Osteocyte (in vitro differentiated cells): ENCODE data around the gene TROAP. TPM values are rescaled to one million over a fixed set of nuclear protein-coding genes. Genes with fewer than 3 reads are reported as not detected.
A peak's percentile ranks its signal among the peaks of the same experiment; 100 is the strongest.

Experiments used
- DNase-seq: peaks from one replicate; pipeline ENCODE4 v3.0.0; 2021; ENCODE audit warnings: mixed read lengths; ENCODE audit not compliant: unreplicated experiment; ENCODE audit errors: extremely low spot score
- H3K27ac Mint-ChIP-seq: one replicate; pipeline ENCODE4 v1.8.0; 2021; ENCODE audit warnings: mild to moderate bottlenecking, mixed read lengths; ENCODE audit not compliant: unreplicated experiment
- H3K27me3 Mint-ChIP-seq: one replicate; pipeline ENCODE4 v1.8.0; 2021; ENCODE audit warnings: mixed read lengths; ENCODE audit not compliant: unreplicated experiment
- H3K36me3 Mint-ChIP-seq: one replicate; pipeline ENCODE4 v1.8.0; 2021; ENCODE audit warnings: mixed read lengths; ENCODE audit not compliant: unreplicated experiment
- H3K4me1 Mint-ChIP-seq: one replicate; pipeline ENCODE4 v1.8.0; 2021; ENCODE audit warnings: mixed read lengths; ENCODE audit not compliant: unreplicated experiment
- H3K4me3 Mint-ChIP-seq: one replicate; pipeline ENCODE4 v1.8.0; 2021; ENCODE audit warnings: mild to moderate bottlenecking, moderate library complexity, mixed read lengths; ENCODE audit not compliant: unreplicated experiment
- H3K9me3 Mint-ChIP-seq: one replicate; pipeline ENCODE4 v1.8.0; 2021; ENCODE audit warnings: mixed read lengths; ENCODE audit not compliant: unreplicated experiment
- CTCF ChIP-seq: fragments of 200-600 bp; sonication (generic); IDR thresholded peaks from 2 replicates; pipeline ENCODE4 v1.5.0; 2021; ENCODE audit warnings: antibody characterized with exemption, mild to moderate bottlenecking, moderate library complexity
- total RNA-seq: library from RNA; stranded (reverse); gene quantifications from 2 replicates; pipeline ENCODE4 v1.2.1, GENCODE V29; 2021

The TROAP gene
- total RNA-seq, 1 donor from 2014 or later = 9.6 TPM

- Mint-ChIP-seq H3K9me3 (no peaks in the 10 kb centered on the region), H3K4me1 (peaks cover 20% of the 10 kb centered on the region), H3K27ac (no peak overlapping the region), H3K4me3 (no peak overlapping the region), H3K36me3 (no peaks in the 10 kb centered on the region), H3K27me3 (peaks cover 1% of the 10 kb centered on the region)
- TF ChIP-seq CTCF = no peak
- no peak for DNase-seq
Measured at GRCh38 chr12:49362077-49362476, 39.0 kb downstream of the TROAP start.

- TF ChIP-seq CTCF = no peak
- no peaks in the 10 kb centered on the region for H3K9me3 Mint-ChIP-seq
- H3K27ac Mint-ChIP-seq = no peak overlapping the region
- DNase-seq = no peak
- no peak overlapping the region for H3K4me3 Mint-ChIP-seq
- no peaks in the 10 kb centered on the region for H3K27me3 Mint-ChIP-seq
- H3K36me3 Mint-ChIP-seq = no peaks in the 10 kb centered on the region
- H3K4me1 Mint-ChIP-seq = peaks cover 31% of the 10 kb centered on the region
Measured at GRCh38 chr12:49364989-49365388, 41.9 kb downstream of the TROAP start.

GRCh38 chr12:49365542-49365941 is 42.5 kb downstream of the TROAP start:
- DNase-seq = no peak
- Mint-ChIP-seq H3K9me3 (no peaks in the 10 kb centered on the region), H3K4me1 (peaks cover 36% of the 10 kb centered on the region), H3K27me3 (no peaks in the 10 kb centered on the region), H3K27ac (no peak overlapping the region), H3K4me3 (peak overlapping the region; percentile 90), H3K36me3 (no peaks in the 10 kb centered on the region)
- no peak for TF ChIP-seq CTCF

- H3K36me3 Mint-ChIP-seq = no peaks in the 10 kb centered on the region
Measured at GRCh38 chr12:49366096-49366651, 43.1 kb downstream of the TROAP start.

More at GRCh38 chr12:49366096-49366651, 43.1 kb downstream of the TROAP start:
- Mint-ChIP-seq H3K27me3 (no peaks in the 10 kb centered on the region), H3K4me1 (peaks cover 38% of the 10 kb centered on the region), H3K4me3 (peak overlapping the region; percentile 90), H3K27ac (peak overlapping the region; percentile 92), H3K9me3 (no peaks in the 10 kb centered on the region)
- no peak for DNase-seq
- no peak for TF ChIP-seq CTCF
